Right atrium auricular region (tissue), 2 donors: Measurements from ENCODE around the gene DYNC1I1. TPM values are rescaled to one million over a fixed set of nuclear protein-coding genes. Genes with fewer than 3 reads are reported as not detected.

ENCODE experiments used
- DNase-seq: peaks from one replicate; pipeline ENCODE4 v3.0.0-alpha.2; 2019; ENCODE audit warnings: low spot score
- H3K27ac ChIP-seq, 2 donors: fragments of 200-600 bp; sonication (generic); 1 replicate in 1 of 2; 2 replicates in 1 of 2; pipeline ENCODE4 v1.5.1; 2016 to 2019
- H3K27me3 ChIP-seq, 2 donors: fragments of 200-600 bp; sonication (generic); one replicate each; pipeline versions ENCODE4 v1.5.1 to v1.6.0; 2017 to 2019
- H3K36me3 ChIP-seq: fragments of 200-600 bp; sonication (generic); one replicate; pipeline ENCODE4 v1.5.1; 2016
- H3K4me1 ChIP-seq, 2 donors: fragments of 200-600 bp; sonication (generic); one replicate each; pipeline versions ENCODE4 v1.5.1 to v1.6.0; 2017 to 2019
- H3K4me3 ChIP-seq, 2 donors: fragments of 200-600 bp; sonication (generic); 1 replicate in 1 of 2; 2 replicates in 1 of 2; pipeline ENCODE4 v1.5.1; 2017 to 2019; ENCODE audit warnings: mild to moderate bottlenecking in 1 of 2, moderate library complexity in 1 of 2
- H3K9me3 ChIP-seq, 2 donors: fragments of 200-600 bp; sonication (generic); one replicate each; pipeline ENCODE4 v1.5.1; 2019
- CTCF ChIP-seq, 2 donors: fragments of 200-600 bp; sonication (generic); IDR thresholded peaks; one replicate each; pipeline ENCODE4 v1.5.1; 2019; ENCODE audit warnings: antibody characterized with exemption in 2 of 2
- total RNA-seq, 2 donors: library from RNA; depleted of rRNA; stranded (reverse); fragments of >200 nt; gene quantifications; one replicate each; pipeline ENCODE4 v1.1.0, GENCODE V29; 2016

The DYNC1I1 gene
- total RNA-seq, 2 donors from 2014 or later = 14.1 to 41.3 TPM

- Histone ChIP-seq H3K4me1 (no peaks in the 10 kb centered on the region), H3K36me3 (no peaks in the 10 kb centered on the region), H3K9me3 (peaks cover 0 to 11% of the 10 kb centered on the region in 2 donors), H3K4me3 (no peak overlapping the region), H3K27ac (no peak overlapping the region), H3K27me3 (no peaks in the 10 kb centered on the region)
- no peak for DNase-seq
- TF ChIP-seq CTCF (IDR thresholded peaks at IDR 0.05) = no peak
These were observed 14.2 kb upstream of the DYNC1I1 start for GRCh38 chr7:95758187-95758586.

GRCh38 chr7:95766086-95766485 lies 6.3 kb upstream of the DYNC1I1 start:
- Histone ChIP-seq H3K27ac (no peak overlapping the region), H3K4me1 (no peaks in the 10 kb centered on the region), H3K36me3 (no peaks in the 10 kb centered on the region), H3K27me3 (no peaks in the 10 kb centered on the region), H3K4me3 (no peak overlapping the region), H3K9me3 (no peaks in the 10 kb centered on the region)
- TF ChIP-seq CTCF (IDR thresholded peaks at IDR 0.05) = no peak
- no peak for DNase-seq

GRCh38 chr7:95766657-95767056 lies 5.7 kb upstream of the DYNC1I1 start:
- H3K4me3 ChIP-seq = no peak overlapping the region
- TF ChIP-seq CTCF (IDR thresholded peaks at IDR 0.05) = no peak
- no peaks in the 10 kb centered on the region for H3K36me3 ChIP-seq
- H3K9me3 ChIP-seq = no peaks in the 10 kb centered on the region
- DNase-seq = no peak
- H3K27ac ChIP-seq = no peak overlapping the region
- no peaks in the 10 kb centered on the region for H3K27me3 ChIP-seq
- H3K4me1 ChIP-seq = no peaks in the 10 kb centered on the region

- no peak for TF ChIP-seq CTCF (IDR thresholded peaks at IDR 0.05)
- H3K9me3 ChIP-seq = no peaks in the 10 kb centered on the region
- peak; percentile 72 for DNase-seq
- H3K27me3 ChIP-seq = no peaks in the 10 kb centered on the region
- peak overlapping the region; percentile 81 to 83 for H3K27ac ChIP-seq
- H3K4me3 ChIP-seq = peak overlapping the region; percentile 70 to 76
- H3K4me1 ChIP-seq = peaks cover 0 to 8% of the 10 kb centered on the region in 2 donors
- H3K36me3 ChIP-seq = no peaks in the 10 kb centered on the region
These were observed 622 bp downstream of the DYNC1I1 start for GRCh38 chr7:95772771-95773581.

- Histone ChIP-seq H3K27me3 (no peaks in the 10 kb centered on the region), H3K36me3 (no peaks in the 10 kb centered on the region), H3K27ac (no peak overlapping the region), H3K4me3 (no peak overlapping the region), H3K9me3 (no peaks in the 10 kb centered on the region), H3K4me1 (peaks cover 0 to 8% of the 10 kb centered on the region in 2 donors)
- DNase-seq = no peak
- TF ChIP-seq CTCF (IDR thresholded peaks at IDR 0.05) = no peak
These were observed 4.3 kb downstream of the DYNC1I1 start for GRCh38 chr7:95776561-95777185.
